ENCODE results near the gene EPB42.

DNA sequence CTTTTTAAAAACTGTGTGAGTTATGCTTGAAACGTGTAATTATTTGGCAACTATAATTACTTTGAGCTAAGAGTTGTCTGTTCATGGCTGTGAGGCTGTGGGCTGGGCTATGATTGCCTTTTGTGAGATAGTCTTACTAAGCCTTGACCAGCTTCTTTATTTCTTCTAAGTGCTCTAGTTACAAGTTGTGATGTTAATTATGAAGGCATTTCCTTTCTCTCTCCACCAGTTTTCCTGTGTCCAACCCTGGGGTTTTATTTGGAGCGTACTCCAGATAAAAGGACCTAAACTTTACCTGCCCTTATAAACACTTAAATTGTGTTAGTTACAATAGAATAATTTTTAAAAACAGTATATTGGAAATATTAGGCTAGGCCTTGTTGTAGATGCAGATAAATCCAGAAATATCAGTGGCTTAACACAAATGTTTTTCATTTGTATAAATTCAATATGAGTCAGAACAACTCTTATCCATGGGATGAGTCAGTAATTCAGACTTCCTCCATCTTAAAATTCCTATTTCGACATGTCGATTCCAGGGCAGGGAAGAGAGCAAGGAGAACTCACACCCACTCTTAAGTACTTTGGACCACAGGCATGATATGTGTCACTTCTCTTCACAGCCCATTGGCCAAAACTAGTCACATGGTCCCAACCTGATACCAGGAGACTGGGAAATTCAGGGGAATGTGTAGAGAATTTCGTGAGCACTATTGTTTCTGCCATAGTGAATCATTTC is 70.5 kb downstream of the EPB42 start:
- TF ChIP-seq POLR2A (IDR thresholded peaks at IDR 0.05; ENCODE audit: low read length) (no peak), GATA1 (IDR thresholded peaks at IDR 0.05; ENCODE audit: low read depth, low read length) (no peak)
